22Rv1 (cell line): ENCODE measurements around the gene OLFM2.
"Not testable (repeated sequence)": the region's sequence is repeated elsewhere in the genome, so short reads cannot be mapped to it uniquely, and the experiment has no call there.

Experiments used
- H3K27ac ChIP-seq: fragments of 450-650 bp; 2 replicates; pipeline ENCODE4 v1.5.1; 2017
- ZFX ChIP-seq: fragments of 450-650 bp; IDR thresholded peaks from 2 replicates; pipeline ENCODE4 v1.6.1; 2017; ENCODE audit warnings: antibody characterized with exemption, borderline replicate concordance
- TF ChIP-seq, protein P1 (sequence below): fragments of 450-650 bp; IDR thresholded peaks from 2 replicates; pipeline ENCODE4 v1.5.1; 2017; ENCODE audit warnings: mild to moderate bottlenecking

The OLFM2 gene

GRCh38 chr19:9934132-9934950 is 2.0 kb downstream of the OLFM2 start:
- no peak overlapping the region for H3K27ac ChIP-seq
- TF ChIP-seq, protein P1, sequence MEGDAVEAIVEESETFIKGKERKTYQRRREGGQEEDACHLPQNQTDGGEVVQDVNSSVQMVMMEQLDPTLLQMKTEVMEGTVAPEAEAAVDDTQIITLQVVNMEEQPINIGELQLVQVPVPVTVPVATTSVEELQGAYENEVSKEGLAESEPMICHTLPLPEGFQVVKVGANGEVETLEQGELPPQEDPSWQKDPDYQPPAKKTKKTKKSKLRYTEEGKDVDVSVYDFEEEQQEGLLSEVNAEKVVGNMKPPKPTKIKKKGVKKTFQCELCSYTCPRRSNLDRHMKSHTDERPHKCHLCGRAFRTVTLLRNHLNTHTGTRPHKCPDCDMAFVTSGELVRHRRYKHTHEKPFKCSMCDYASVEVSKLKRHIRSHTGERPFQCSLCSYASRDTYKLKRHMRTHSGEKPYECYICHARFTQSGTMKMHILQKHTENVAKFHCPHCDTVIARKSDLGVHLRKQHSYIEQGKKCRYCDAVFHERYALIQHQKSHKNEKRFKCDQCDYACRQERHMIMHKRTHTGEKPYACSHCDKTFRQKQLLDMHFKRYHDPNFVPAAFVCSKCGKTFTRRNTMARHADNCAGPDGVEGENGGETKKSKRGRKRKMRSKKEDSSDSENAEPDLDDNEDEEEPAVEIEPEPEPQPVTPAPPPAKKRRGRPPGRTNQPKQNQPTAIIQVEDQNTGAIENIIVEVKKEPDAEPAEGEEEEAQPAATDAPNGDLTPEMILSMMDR = peak; percentile 97
- no peak for TF ChIP-seq ZFX

- TF ChIP-seq ZFX = no peak
- TF ChIP-seq, protein P1 = no peak
- no peak overlapping the region for H3K27ac ChIP-seq
These were observed 3.5 kb downstream of the OLFM2 start for GRCh38 chr19:9932835-9933234.

GRCh38 chr19:9931629-9932028 is 4.7 kb downstream of the OLFM2 start:
- no peak overlapping the region for H3K27ac ChIP-seq
- TF ChIP-seq ZFX = no peak
- TF ChIP-seq, protein P1 = no peak

DNA sequence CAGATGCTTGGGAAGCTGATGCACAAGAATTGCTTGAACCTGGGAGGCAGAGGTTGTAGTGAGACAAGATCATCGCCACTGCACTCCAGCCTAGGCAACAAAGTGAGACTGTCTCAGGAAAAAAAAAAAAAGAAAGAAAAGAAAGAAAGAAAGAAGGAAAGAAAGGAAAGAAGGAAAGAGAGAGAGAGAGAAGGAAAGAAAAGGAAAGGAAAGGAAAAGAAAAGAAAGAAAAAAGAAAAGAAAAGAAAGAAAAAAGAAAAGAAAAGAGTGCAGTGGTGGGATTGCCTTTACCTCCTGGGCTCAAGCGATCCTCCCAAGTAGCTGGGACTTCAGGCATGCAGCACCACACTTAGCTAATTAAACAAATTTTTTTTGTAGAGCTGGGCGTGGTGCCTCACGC is 12.9 kb downstream of the OLFM2 start:
- H3K27ac ChIP-seq = no peak overlapping the region
- TF ChIP-seq, protein P1 = no peak
- TF ChIP-seq ZFX = no peak

DNA sequence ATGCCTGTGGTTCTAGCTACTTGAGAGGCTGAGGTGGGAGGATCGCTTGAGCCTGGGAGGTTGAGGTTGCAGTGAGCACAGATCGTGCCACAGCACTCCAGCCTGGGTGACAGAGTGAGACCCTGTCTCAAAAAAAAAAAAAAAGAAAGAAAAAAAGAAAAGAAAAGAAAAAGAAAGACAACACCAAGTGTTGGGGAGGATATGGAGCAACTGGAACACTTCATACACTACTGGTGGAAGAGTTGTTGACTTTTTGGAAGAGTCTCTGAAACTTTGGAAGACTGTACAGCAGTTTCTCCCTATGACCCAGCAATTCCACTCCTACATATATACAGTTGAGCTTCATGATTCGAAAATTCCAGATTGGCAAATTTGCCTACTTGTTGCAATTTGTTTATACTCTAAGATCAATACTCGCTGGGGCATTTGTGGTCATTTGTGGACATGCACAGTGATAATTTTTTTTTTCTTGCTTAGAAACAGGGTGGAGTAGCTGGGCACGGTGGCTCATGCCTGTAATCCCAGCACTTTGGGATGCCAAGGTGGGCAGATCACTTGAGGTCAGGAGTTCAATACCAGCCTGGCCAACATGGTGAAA is 13.4 kb downstream of the OLFM2 start:
- H3K27ac ChIP-seq = not testable (repeated sequence)

DNA sequence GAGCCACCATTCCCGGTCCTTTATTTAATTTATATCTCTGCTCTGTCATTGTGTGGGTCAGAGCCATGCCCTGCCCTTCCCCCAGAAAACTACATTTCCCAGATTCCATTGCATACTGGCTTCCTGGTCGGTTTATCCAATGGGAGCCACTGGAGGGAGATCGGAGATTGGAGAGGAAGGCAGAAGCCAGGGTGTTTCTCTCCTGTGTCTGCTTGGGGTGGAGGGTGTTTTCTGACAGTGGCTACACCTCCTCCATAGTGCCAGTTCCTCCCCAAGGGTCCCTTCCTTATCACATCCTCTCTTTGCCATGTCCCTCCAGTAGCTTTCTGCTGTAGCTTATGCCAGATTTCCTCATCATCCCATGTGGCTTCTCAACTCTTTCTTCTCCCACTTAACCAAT is 19.0 kb downstream of the OLFM2 start:
- H3K27ac ChIP-seq = no peak overlapping the region
- TF ChIP-seq ZFX = no peak
- TF ChIP-seq, protein P1 = no peak

- H3K27ac ChIP-seq = no peak overlapping the region
- TF ChIP-seq ZFX = no peak
- TF ChIP-seq, protein P1 = no peak
These were observed 19.6 kb downstream of the OLFM2 start for GRCh38 chr19:9916719-9917118.
